PC-3 (cell line): ENCODE data around the gene ZNF195. TPM values are rescaled to one million over a fixed set of nuclear protein-coding genes. Genes with fewer than 3 reads are reported as not detected.
A peak's percentile ranks its signal among the peaks of the same experiment; 100 is the strongest.
"Not testable (repeated sequence)": the region's sequence is repeated elsewhere in the genome, so short reads cannot be mapped to it uniquely, and the experiment has no call there.

Source experiments
- ATAC-seq: fragments of 200-7000 bp; cut with Tn5 transposase; 2 replicates; pipeline ENCODE4 v1.9.1; 2020; ENCODE audit warnings: mild to moderate bottlenecking, moderate library complexity
- Bru-seq: library from RNA; stranded (reverse); fragments of 400-500 nt; gene quantifications from one replicate; lab custom pipeline; 2021; lab: Mats Ljungman, UMichigan
- BruChase-seq, 2 experiments: library from RNA; stranded (reverse); fragments of 400-500 nt; gene quantifications; one replicate each; lab custom pipeline; 2021; lab: Mats Ljungman, UMichigan
- BruUV-seq: library from RNA; stranded (reverse); fragments of 400-500 nt; replicated peaks from 2 replicates; lab custom pipeline; 2021; lab: Mats Ljungman, UMichigan
- CTCF ChIA-PET: fragments of 300-600 bp; sonication (Branson Sonifier 250); formaldehyde crosslinking; loops from one replicate; lab custom pipeline; 2022; ENCODE audit warnings: antibody characterized with exemption; lab: Charles Lee
- POLR2A ChIA-PET: fragments of 300-600 bp; sonication (Branson Sonifier 250); formaldehyde crosslinking; loops from one replicate; lab custom pipeline; 2022; ENCODE audit warnings: antibody characterized with exemption; ENCODE audit not compliant: unreplicated experiment; lab: Charles Lee
- DNase-seq: peaks from one replicate; pipeline ENCODE4 v3.0.0-alpha.2; 2015
- H2AFZ ChIP-seq: fragments of 300-600 bp; sonication (generic); 2 replicates; pipeline ENCODE4 v1.6.0; 2016; ENCODE audit warnings: antibody characterized with exemption, low read length
- H3F3A ChIP-seq: fragments of 300-600 bp; sonication (generic); one replicate; pipeline ENCODE4 v1.6.0; 2017; ENCODE audit warnings: antibody characterized with exemption, low read length, control low read depth, mild to moderate bottlenecking; ENCODE audit not compliant: unreplicated experiment
- H3K27ac ChIP-seq: fragments of 300-600 bp; sonication (generic); 2 replicates; pipeline ENCODE4 v1.5.1; 2016; ENCODE audit warnings: mild to moderate bottlenecking, low read length
- H3K27me3 ChIP-seq: fragments of 300-600 bp; sonication (generic); 2 replicates; pipeline ENCODE4 v1.6.1; 2016; ENCODE audit warnings: low read length, mixed read lengths
- H3K36me3 ChIP-seq: fragments of 300-600 bp; sonication (generic); 2 replicates; pipeline ENCODE4 v1.6.1; 2016; ENCODE audit warnings: low read depth, mixed run types, low read length, mixed read lengths
- H3K4me1 ChIP-seq: fragments of 300-600 bp; sonication (generic); 2 replicates; pipeline ENCODE4 v1.5.1; 2016; ENCODE audit warnings: low read length; ENCODE audit not compliant: insufficient read depth
- H3K4me2 ChIP-seq: fragments of 300-600 bp; sonication (generic); 2 replicates; pipeline ENCODE4 v1.6.0; 2016; ENCODE audit warnings: low read length
- H3K4me3 ChIP-seq: fragments of 300-600 bp; sonication (generic); 2 replicates; pipeline ENCODE4 v1.5.1; 2016; ENCODE audit warnings: mild to moderate bottlenecking, low read length, mixed read lengths
- H3K79me2 ChIP-seq: fragments of 300-600 bp; sonication (generic); 2 replicates; pipeline ENCODE4 v1.6.1; 2017; ENCODE audit warnings: low read length, mixed read lengths
- H3K9ac ChIP-seq: fragments of 300-600 bp; sonication (generic); 2 replicates; pipeline ENCODE4 v1.6.0; 2016; ENCODE audit warnings: mild to moderate bottlenecking, low read length
- H3K9me2 ChIP-seq: fragments of 300-600 bp; sonication (generic); replicated peaks from 2 replicates; pipeline ENCODE4 v1.6.1; 2016; ENCODE audit warnings: mixed run types, low read length, mixed read lengths
- H3K9me3 ChIP-seq: fragments of 300-600 bp; sonication (generic); 2 replicates; pipeline ENCODE4 v1.6.1; 2016; ENCODE audit warnings: low read length, mixed read lengths
- H4K20me1 ChIP-seq: fragments of 300-600 bp; sonication (generic); 2 replicates; pipeline ENCODE4 v1.6.1; 2016; ENCODE audit warnings: low read length, mixed read lengths
- CTCF ChIP-seq: fragments of 300-600 bp; sonication (generic); conservative IDR thresholded peaks from 2 replicates; pipeline ENCODE4 v1.5.1; 2017; ENCODE audit warnings: antibody characterized with exemption, low read depth, mild to moderate bottlenecking, low read length
- EZH2 ChIP-seq: fragments of 300-600 bp; sonication (generic); IDR thresholded peaks from one replicate; pipeline ENCODE4 v1.6.1; 2017; ENCODE audit warnings: antibody characterized with exemption, mild to moderate bottlenecking, low read length; ENCODE audit not compliant: unreplicated experiment
- EZH2phosphoT487 ChIP-seq: fragments of 300-600 bp; sonication (generic); IDR thresholded peaks from 2 replicates; pipeline ENCODE4 v1.6.1; 2018; ENCODE audit warnings: mild to moderate bottlenecking, antibody characterized with exemption, low read length, borderline replicate concordance
- intact Hi-C: fragments of 100-400 bp; cut with micrococcal nuclease; formaldehyde crosslinking; loops from 2 replicates; pipeline ENCODE4 v1.9.0; 2023
- long read RNA-seq: library from polyadenylated mRNA; unstranded; transcript quantifications from one replicate; pipeline ENCODE4 v2.0.0, GENCODE V29; 2021; ENCODE audit not compliant: unreplicated experiment
- total RNA-seq: library from RNA; depleted of rRNA; stranded (reverse); fragments of >200 nt; gene quantifications from 2 replicates; pipeline ENCODE4 v1.2.3, GENCODE V29; 2014; rRNA removed

Gene ZNF195
- total RNA-seq (45.8 and 47.9 TPM in 2 replicates), Bru-seq, nascent RNA (percentile 85 among the genes with signal in this experiment), BruChase-seq, experiment 1, labeled RNA remaining after a 6-hour chase (percentile 88 among the genes with signal in this experiment), BruChase-seq, experiment 2, labeled RNA remaining after a 2-hour chase (percentile 90 among the genes with signal in this experiment)
- long read RNA-seq, transcript ZNF195-204 (4 exons, 2,970 nt): major isoform, 27 of 62 reads
- long read RNA-seq, transcript ZNF195-201 (5 exons, 2,021 nt): minor isoform, 12 of 62 reads
- long read RNA-seq, partial matches to known transcripts: 0 of 62 reads
- long read RNA-seq, other reads (novel, unspliced or antisense): 19 of 62 reads

GRCh38 chr11:3378426-3379423 is at the start of gene ZNF195:
TSS of gene ZNF195 (minus strand) at chr11:3379146. CDS start at chr11:3379040, 106 bp downstream.
- Histone ChIP-seq H3K27ac (peak within 1 kb of the TSS; percentile 33), H3K4me1 (peaks cover 12% of the 10 kb centered on the region)

GRCh38 chr11:3428076-3428475 is 49.1 kb upstream of the ZNF195 start:
- H3F3A ChIP-seq, H3K36me3 ChIP-seq, ATAC-seq, H3K79me2 ChIP-seq, DNase-seq, H3K9ac ChIP-seq, H3K27me3 ChIP-seq, H3K4me1 ChIP-seq, H3K9me3 ChIP-seq, H3K4me2 ChIP-seq, H3K27ac ChIP-seq, H3K4me3 ChIP-seq, H4K20me1 ChIP-seq, POLR2A ChIA-PET, intact Hi-C loops, BruUV-seq, H2AFZ ChIP-seq, CTCF ChIA-PET, H3K9me2 ChIP-seq: not testable (repeated sequence)

More at GRCh38 chr11:3378426-3379423, at the start of gene ZNF195:
- ChIA-PET POLR2A (no interaction called here), CTCF (interaction anchor here (1.4 kb wide), 2 partner anchors 30 to 38 kb away, joined by 4 to 13 read pairs; no protein-coding TSS in a partner anchor)
- DNase-seq (peak; percentile 96), ATAC-seq (peak; percentile 100)
- Histone ChIP-seq H3K9ac (peak within 1 kb of the TSS; percentile 98), H3K4me3 (peak within 1 kb of the TSS; percentile 100), H3F3A (no peaks in the 10 kb centered on the region), H3K9me3 (no peaks in the 10 kb centered on the region), H4K20me1 (0 out of 2 replicates have a peak, but pooled peaks cover 27% of the 10 kb centered on the region), H3K4me2 (peak within 1 kb of the TSS; percentile 81), H3K36me3 (peaks cover 38% of the 10 kb centered on the region), H2AFZ (peak within 1 kb of the TSS; percentile 88), H3K79me2 (peaks cover 52% of the 10 kb centered on the region), H3K27me3 (no peaks in the 10 kb centered on the region), H3K9me2 (no peaks in the 10 kb centered on the region)
- BruUV-seq: TSS peak; percentile 38
- intact Hi-C loops: loop anchor here (10.0 kb wide), 1 partner anchor 214 kb away; the partner anchor contains the start of gene OSBPL5
- TF ChIP-seq CTCF: no peak
- TF ChIP-seq EZH2: no peak
- no peak for TF ChIP-seq EZH2phosphoT487

- H3K9ac ChIP-seq, H3K9me3 ChIP-seq, H3F3A ChIP-seq, H3K4me2 ChIP-seq, H4K20me1 ChIP-seq, H3K9me2 ChIP-seq, H3K27me3 ChIP-seq, CTCF ChIA-PET, ATAC-seq, H3K4me1 ChIP-seq, POLR2A ChIA-PET, BruUV-seq, intact Hi-C loops, H3K4me3 ChIP-seq, H3K79me2 ChIP-seq, H3K27ac ChIP-seq, H2AFZ ChIP-seq, DNase-seq, H3K36me3 ChIP-seq: not testable (repeated sequence)
These were observed 47.6 kb upstream of the ZNF195 start for GRCh38 chr11:3426541-3426940.

GRCh38 chr11:3423928-3424327 is 45.0 kb upstream of the ZNF195 start:
- H4K20me1 ChIP-seq, H3K9me2 ChIP-seq, H3K9ac ChIP-seq, DNase-seq, H3K27me3 ChIP-seq, ATAC-seq, CTCF ChIA-PET, intact Hi-C loops, H2AFZ ChIP-seq, H3K36me3 ChIP-seq, POLR2A ChIA-PET, BruUV-seq, H3F3A ChIP-seq, H3K4me1 ChIP-seq, H3K9me3 ChIP-seq, H3K27ac ChIP-seq, H3K79me2 ChIP-seq: not testable (repeated sequence)
- H3K4me3 ChIP-seq: peak overlapping the region; percentile 73; the same call in 1 of the 2 replicates
- peak overlapping the region; percentile 81; the same call in 1 of the 2 replicates for H3K4me2 ChIP-seq

GRCh38 chr11:3423138-3423731 is 44.3 kb upstream of the ZNF195 start:
- H3K27me3 ChIP-seq, DNase-seq, H3K36me3 ChIP-seq, H3K4me1 ChIP-seq, H3K79me2 ChIP-seq, POLR2A ChIA-PET, H3K9me3 ChIP-seq, intact Hi-C loops, ATAC-seq, H3F3A ChIP-seq, H4K20me1 ChIP-seq, H3K27ac ChIP-seq, H3K9me2 ChIP-seq: not testable (repeated sequence)
- Histone ChIP-seq H3K9ac (peak overlapping the region; percentile 63; the same call in 1 of the 2 replicates), H3K4me3 (peak overlapping the region; percentile 73), H3K4me2 (peak overlapping the region; percentile 81), H2AFZ (peak overlapping the region; percentile 76)
- TSS peak; percentile 71 for BruUV-seq
- CTCF ChIA-PET: interaction anchor here (0.7 kb wide), 1 partner anchor 15 kb away, joined by 3 read pairs; no protein-coding TSS in a partner anchor
